Measurements from ENCODE around the gene IFT122. TPM values are rescaled to one million over a fixed set of nuclear protein-coding genes. Genes with fewer than 3 reads are reported as not detected.

Gene IFT122
- total and polyA plus RNA-seq, 2 of the 4 experiments (the other 2 are of a cell fraction), result 16.8 to 28.0 TPM

- peak within 1 kb of the TSS; percentile 30; the same call in 1 of the 2 replicates for H2AK5ac ChIP-seq (ENCODE audit: low read depth, low read length)
- no peak within 1 kb of the TSS for H3K56ac ChIP-seq (ENCODE audit: extremely low read depth, insufficient read depth, low read length)
- in situ Hi-C loops (cut with MboI; ENCODE audit: low sequenced_read_pairs) (no loop called here), intact Hi-C loops (cut with micrococcal nuclease) (no loop called here), dilution Hi-C loops (cut with HindIII; ENCODE audit: low sequenced_read_pairs, unreplicated experiment) (no loop called here)
- no peaks in the 10 kb centered on the region for H3K36me3 ChIP-seq (ENCODE audit: control insufficient read depth, insufficient read depth, low read length)
- 98% methylated on average over 15 of the region's 18 CpGs; no CpG with 5 or more reads in 1 of the 2 experiments for WGBS, 2 experiments (ENCODE audit: extremely low coverage in 2 of 2, insufficient read length in 1 of 2)
- H4K8ac ChIP-seq (ENCODE audit: low read depth in 2 of 2, low read length in 2 of 2), result no peak within 1 kb of the TSS
- no peak within 1 kb of the TSS for H4K91ac ChIP-seq (ENCODE audit: insufficient read depth, low read depth, low read length)
- no peak within 1 kb of the TSS for H2BK15ac ChIP-seq (ENCODE audit: low read depth, low read length)
- H3K23ac ChIP-seq (ENCODE audit: low read depth, low read length), result no peak within 1 kb of the TSS
- no peak within 1 kb of the TSS for H3K4me3 ChIP-seq (ENCODE audit: insufficient read depth, low read depth, low read length)
- no peak within 1 kb of the TSS for H2BK20ac ChIP-seq (ENCODE audit: low read depth, low read length)
- ChIA-PET CTCF (interaction anchor here (0.6 kb wide), 1 partner anchor 129 kb away, joined by 3 read pairs; no protein-coding TSS in a partner anchor), POLR2A (ENCODE audit: unreplicated experiment) (no interaction called here)
- no peak for TF ChIP-seq SMC3 (IDR thresholded peaks at IDR 0.05; ENCODE audit: low read depth, low read length)
- TF ChIP-seq BHLHE40 (IDR thresholded peaks at IDR 0.05; ENCODE audit: low read depth, low read length), result no peak
- no peak for TF ChIP-seq FOS (IDR thresholded peaks at IDR 0.05; ENCODE audit: low read depth, low read length)
- TF ChIP-seq ELK1 (IDR thresholded peaks at IDR 0.05; ENCODE audit: borderline replicate concordance, low read depth, low read length), result no peak
- TF ChIP-seq MAZ (IDR thresholded peaks at IDR 0.05; ENCODE audit: borderline replicate concordance, low read depth, low read length), result no peak
- TF ChIP-seq USF2 (IDR thresholded peaks at IDR 0.05; ENCODE audit: low read depth, low read length), result no peak
- no peak for TF ChIP-seq MAFK (IDR thresholded peaks at IDR 0.05; ENCODE audit: low read depth, low read length)
- TF ChIP-seq RCOR1 (IDR thresholded peaks at IDR 0.05; ENCODE audit: insufficient replicate concordance, low read length), result no peak
- TF ChIP-seq CEBPB (IDR thresholded peaks at IDR 0.05; ENCODE audit: low read depth, low read length), result no peak
- no peak for TF ChIP-seq NFE2L2 (IDR thresholded peaks at IDR 0.05; ENCODE audit: low read depth, low read length)
- no peak within 1 kb of the TSS for H3K14ac ChIP-seq (replicated peaks; ENCODE audit: low read depth, low read length)
- H3K9me1 ChIP-seq (ENCODE audit: insufficient read depth, low read length), result peaks cover 8% of the 10 kb centered on the region
- no peaks in the 10 kb centered on the region for H3K27me3 ChIP-seq (ENCODE audit: control insufficient read depth, insufficient read depth, low read length)
- no peak within 1 kb of the TSS for H2AFZ ChIP-seq (replicated peaks; ENCODE audit: low read length, poor library complexity)
- H3K4ac ChIP-seq (ENCODE audit: low read depth, low read length), result no peak within 1 kb of the TSS
- no peak within 1 kb of the TSS for H2BK5ac ChIP-seq (ENCODE audit: low read depth, low read length, poor library complexity, severe bottlenecking)
- no peaks in the 10 kb centered on the region for H4K20me1 ChIP-seq (ENCODE audit: insufficient read depth, low read length)
- H2AK9ac ChIP-seq (replicated peaks; ENCODE audit: low read depth, low read length, poor library complexity), result peak within 1 kb of the TSS; percentile 1
- H3K27ac ChIP-seq (ENCODE audit: insufficient read depth, low read length), result no peak within 1 kb of the TSS
- no TSS peak for BruUV-seq (replicated peaks)
- no peaks in the 10 kb centered on the region for H3K79me1 ChIP-seq (ENCODE audit: low read depth in 1 of 2, low read length in 2 of 2)
- H3K4me1 ChIP-seq (ENCODE audit: control insufficient read depth, insufficient read depth, low read length), result peaks cover 13% of the 10 kb centered on the region
- DNase-seq, result no peak
- no peak for ATAC-seq (ENCODE audit: low read depth)
- H4K5ac ChIP-seq (ENCODE audit: low read depth, low read length), result no peak within 1 kb of the TSS
- no peak within 1 kb of the TSS for H3K4me2 ChIP-seq (ENCODE audit: low read depth, low read length)
- H3K18ac ChIP-seq (ENCODE audit: low read depth, low read length), result no peak within 1 kb of the TSS
- no peaks in the 10 kb centered on the region for H3K9me3 ChIP-seq (ENCODE audit: control insufficient read depth, insufficient read depth, low read length)
- H2BK120ac ChIP-seq (ENCODE audit: low read depth, low read length), result no peak within 1 kb of the TSS
- no peak within 1 kb of the TSS for H3K9ac ChIP-seq (ENCODE audit: low read depth, low read length)
These were observed 88.6 kb downstream of the IFT122 start, which contains the start of gene RHO for GRCh38 chr3:129528589-129529100. Gene RHO (plus strand): TSS chr3:129528639. CDS start chr3:129528734, 95 bp downstream.

Measured in IMR-90 (cell line).